Measurements from ENCODE around the gene JCHAIN.

DNA sequence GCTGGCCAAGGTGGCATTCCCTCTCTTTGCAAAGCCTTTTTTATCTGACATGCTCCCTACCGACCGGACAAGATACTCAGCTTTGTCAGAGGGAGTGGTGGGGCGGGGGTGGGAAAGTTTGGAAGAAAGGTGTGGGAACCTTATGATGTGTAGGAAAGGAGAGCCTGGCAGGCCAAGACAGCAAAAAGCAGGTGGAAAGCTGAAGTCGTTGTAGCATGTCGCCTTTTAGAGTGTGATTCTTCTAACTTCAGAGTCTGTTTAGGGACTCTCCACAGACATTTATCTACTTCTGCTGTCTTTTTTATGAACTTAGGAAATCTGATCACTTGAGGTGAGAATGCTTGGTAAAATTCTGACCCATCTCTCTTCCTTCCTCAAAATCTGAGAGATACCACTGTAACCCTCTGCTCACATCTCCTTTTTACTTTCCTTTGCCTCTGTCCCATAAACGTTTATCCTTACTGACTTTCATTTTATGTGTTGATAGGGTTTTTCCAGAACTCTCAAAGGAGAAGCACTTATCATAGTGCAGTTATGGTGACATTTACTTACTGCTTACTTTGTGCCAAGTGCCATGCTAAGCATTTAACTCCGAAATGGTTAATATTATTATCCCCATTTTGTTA lies 47.3 kb upstream of the JCHAIN start:
- TF ChIP-seq, protein P1, sequence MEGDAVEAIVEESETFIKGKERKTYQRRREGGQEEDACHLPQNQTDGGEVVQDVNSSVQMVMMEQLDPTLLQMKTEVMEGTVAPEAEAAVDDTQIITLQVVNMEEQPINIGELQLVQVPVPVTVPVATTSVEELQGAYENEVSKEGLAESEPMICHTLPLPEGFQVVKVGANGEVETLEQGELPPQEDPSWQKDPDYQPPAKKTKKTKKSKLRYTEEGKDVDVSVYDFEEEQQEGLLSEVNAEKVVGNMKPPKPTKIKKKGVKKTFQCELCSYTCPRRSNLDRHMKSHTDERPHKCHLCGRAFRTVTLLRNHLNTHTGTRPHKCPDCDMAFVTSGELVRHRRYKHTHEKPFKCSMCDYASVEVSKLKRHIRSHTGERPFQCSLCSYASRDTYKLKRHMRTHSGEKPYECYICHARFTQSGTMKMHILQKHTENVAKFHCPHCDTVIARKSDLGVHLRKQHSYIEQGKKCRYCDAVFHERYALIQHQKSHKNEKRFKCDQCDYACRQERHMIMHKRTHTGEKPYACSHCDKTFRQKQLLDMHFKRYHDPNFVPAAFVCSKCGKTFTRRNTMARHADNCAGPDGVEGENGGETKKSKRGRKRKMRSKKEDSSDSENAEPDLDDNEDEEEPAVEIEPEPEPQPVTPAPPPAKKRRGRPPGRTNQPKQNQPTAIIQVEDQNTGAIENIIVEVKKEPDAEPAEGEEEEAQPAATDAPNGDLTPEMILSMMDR (optimal IDR thresholded peaks at IDR 0.05 in 1 of 3, IDR thresholded peaks at IDR 0.05 in 1 of 3, conservative IDR thresholded peaks at IDR 0.05 in 1 of 3; ENCODE audit: extremely low read depth in 1 of 3, insufficient read depth in 2 of 3, low read length in 3 of 3), result no peak
- TF ChIP-seq EZH2 (IDR thresholded peaks at IDR 0.05; ENCODE audit: low read length), result no peak

Measured in keratinocyte (primary cell).